GM12864 (cell line): ENCODE measurements around the gene RSU1.

ENCODE experiments used
- DNase-seq: peaks from one replicate; pipeline ENCODE4 v3.0.0-alpha.2; 2011; ENCODE audit warnings: low read depth
- H3K4me3 ChIP-seq: 2 replicates; pipeline ENCODE4 v1.5.1; 2011; ENCODE audit warnings: mild to moderate bottlenecking, low read depth, low read length, control low read depth
- CTCF ChIP-seq: IDR thresholded peaks from 2 replicates; pipeline ENCODE4 v1.5.1; 2011; ENCODE audit warnings: low read depth, mild to moderate bottlenecking, moderate library complexity, low read length, control low read depth, inconsistent platforms; ENCODE audit errors: missing control alignments

The RSU1 gene

GRCh38 chr10:16603308-16603707 lies 213.9 kb downstream of the RSU1 start:
- DNase-seq, result no peak
- no peak for TF ChIP-seq CTCF
- H3K4me3 ChIP-seq, result no peak overlapping the region

DNA sequence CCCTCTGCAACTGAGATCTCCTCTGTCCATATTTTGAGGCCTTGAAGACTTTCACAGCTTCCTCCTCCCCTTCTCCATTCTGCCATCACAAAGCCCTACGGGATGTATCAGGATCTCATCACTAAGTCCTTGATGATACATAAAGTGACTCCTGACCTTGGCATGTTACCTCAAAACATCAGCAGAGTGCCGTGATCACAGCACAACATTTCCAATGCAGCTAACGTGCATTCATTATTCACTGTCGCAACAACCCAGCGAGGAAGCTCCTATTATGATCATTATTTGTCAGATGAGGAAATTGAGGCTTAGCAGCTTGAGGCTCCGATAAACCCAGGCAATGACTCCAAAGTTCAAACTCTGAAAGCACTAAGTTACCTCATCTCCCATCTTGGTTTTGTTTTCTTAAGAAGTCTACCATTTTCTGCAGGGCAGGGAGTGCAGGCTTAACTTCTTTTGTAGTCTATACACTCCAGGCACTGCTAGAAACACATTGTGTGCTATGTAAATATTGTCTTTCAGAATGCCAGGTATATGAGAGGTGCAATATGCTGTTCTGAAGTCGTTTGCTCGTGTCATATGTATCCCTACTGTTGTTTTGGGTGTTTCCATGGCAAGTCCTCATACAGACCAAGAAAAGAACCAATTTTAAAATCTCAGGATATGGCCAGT lies 215.0 kb downstream of the RSU1 start:
- no peak for DNase-seq
- no peak overlapping the region for H3K4me3 ChIP-seq
- TF ChIP-seq CTCF, result no peak

DNA sequence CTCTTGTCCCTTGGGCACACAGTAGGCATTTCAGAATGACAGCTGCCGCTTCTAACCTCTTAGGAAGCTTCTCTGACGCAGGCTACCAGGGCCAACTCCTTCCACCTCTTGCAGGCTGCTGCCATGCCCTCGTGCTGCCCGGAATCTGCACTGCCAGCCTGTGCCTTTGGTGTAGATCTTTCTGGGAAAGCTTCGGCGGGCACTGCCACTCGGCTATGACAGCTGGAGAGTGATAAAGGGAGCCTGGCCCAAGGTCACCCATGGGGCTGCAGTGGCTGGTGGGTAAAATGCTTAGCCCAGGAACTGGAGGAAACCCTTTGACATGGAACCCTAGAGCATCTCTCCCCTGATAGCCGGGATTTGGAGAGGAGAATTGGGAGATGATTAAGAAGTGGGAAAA lies 217.6 kb downstream of the RSU1 start:
- no peak overlapping the region for H3K4me3 ChIP-seq
- TF ChIP-seq CTCF, result no peak
- DNase-seq, result no peak

- no peak for TF ChIP-seq CTCF
- DNase-seq, result no peak
- H3K4me3 ChIP-seq, result no peak overlapping the region
Observed at GRCh38 chr10:16597656-16598055, 219.6 kb downstream of the RSU1 start.

DNA sequence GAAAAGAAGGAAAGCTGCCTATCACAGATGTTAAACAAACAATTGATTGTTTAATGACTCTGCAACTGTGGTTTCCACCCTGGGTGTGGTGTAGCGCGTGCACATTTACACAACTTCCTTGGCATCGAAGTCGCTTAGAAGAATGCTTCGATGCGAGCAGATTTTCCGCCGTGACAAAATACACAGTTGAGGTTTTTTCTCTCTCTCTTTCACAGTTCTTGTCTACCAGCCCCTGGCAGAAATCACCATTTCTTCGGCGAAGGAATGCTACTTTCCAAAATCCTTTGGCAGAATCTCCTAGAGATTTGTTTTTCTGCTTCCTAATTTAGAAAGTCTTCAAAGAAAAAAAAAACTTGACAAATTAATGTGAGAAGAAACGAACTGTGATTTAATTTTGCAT lies 224.8 kb downstream of the RSU1 start:
- H3K4me3 ChIP-seq, result no peak overlapping the region
- TF ChIP-seq CTCF, result no peak
- no peak for DNase-seq

- TF ChIP-seq CTCF, result no peak
- peak; percentile 57 for DNase-seq
- H3K4me3 ChIP-seq, result peak overlapping the region; percentile 33
Observed at GRCh38 chr10:16586358-16587138, 230.7 kb downstream of the RSU1 start.
